GM19452 (cell line): Measurements from ENCODE around the gene CDON.

Source experiments
- ATAC-seq: cut with Tn5 transposase; IDR thresholded peaks from one replicate; pipeline ENCODE4 v1.9.1; 2021; ENCODE audit not compliant: unreplicated experiment

Gene CDON

DNA sequence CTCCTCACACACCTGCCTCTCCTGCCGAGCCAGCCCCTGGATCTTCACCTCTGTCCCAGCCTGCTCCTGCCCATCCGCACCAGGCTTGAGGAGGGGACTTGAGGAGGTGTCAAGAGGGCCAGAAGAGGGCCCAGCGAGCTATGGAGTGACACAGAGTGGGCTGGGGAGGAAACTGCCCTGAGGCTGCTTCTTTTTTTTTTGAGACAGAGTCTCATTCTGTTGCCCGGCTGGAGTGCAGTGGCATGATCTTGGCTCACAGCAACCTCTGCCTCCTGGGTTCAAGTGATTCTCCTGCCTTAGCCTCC is 21.9 kb upstream of the CDON start:
- ATAC-seq = no peak

DNA sequence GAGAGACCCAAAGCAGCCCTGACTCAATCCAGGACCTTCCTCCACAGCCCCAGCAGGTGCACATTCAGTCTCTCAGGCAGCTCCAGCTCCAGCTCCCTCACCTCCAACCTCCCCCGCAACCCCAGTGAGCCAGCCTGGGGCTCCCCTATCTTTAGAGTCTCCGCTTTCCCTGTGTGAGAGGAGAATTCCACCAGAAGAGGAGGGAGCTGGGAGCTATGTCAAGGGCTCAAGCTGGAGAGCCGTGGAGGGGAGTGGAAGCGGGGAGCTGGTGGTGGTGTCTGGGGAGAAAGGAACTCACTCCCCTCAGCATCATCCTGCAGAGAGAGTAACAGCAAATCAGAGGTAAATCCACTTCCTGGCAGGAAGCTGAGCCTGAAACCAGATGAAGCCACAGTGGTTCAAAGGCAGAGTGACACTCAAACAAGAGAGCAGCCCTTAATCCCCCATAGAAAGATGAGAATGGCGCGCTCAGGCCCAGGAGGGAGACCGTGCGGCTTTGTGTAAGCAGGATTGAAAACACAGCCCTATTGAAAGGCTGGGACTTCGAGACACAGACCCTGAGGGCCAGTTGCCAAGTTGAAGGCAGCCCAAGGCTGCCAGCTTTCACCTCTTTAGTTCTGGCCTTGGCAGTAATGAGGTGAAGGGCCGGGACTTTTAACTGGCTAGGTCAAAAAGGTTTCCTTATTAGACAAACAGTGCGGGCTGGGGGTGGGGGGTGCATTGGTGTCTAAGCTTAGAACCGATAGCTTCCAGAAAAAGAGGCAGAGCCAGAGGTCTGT is 21.4 kb upstream of the CDON start:
- ATAC-seq = peak; percentile 61

DNA sequence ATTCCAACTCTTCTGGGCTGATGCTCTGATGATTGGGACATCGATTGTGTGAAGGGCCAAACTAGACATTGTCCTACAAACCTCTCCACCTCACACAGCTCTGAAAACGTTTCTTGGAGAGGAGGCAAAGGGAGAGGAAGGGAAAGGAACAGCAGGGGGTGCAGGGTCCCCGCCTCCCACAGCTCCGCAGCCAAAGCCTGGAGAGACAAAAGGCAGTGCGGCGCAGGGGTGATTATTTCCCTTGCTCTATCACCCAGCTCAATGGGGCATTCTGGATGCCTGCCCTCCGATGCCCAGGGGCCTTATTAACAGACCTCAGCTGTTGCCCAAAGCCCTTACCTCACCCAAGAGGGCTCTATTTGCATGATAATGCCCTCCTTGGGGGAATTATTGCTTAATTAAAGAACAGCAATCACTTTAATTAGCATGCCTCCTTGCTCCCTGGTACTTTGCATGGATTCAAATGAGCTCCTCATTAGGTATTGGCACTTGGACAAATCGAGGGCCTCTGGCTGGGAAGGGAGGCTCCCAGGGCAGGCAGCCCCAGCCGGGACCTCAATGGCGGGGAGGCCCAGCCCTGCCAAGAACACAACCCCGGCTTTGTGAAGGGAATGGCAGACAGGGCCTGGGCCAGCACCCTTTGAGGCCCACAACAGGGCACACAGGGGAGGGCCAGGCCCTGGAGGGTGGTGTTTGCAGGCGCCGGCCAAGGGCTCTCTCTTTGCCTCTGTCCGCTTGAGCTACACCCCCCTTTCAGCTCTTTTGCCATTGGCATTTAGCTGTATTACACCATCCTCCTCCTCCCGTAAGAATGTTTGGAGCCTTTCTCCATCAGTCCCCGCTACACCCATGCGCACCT is 19.8 kb upstream of the CDON start:
- ATAC-seq = no peak

DNA sequence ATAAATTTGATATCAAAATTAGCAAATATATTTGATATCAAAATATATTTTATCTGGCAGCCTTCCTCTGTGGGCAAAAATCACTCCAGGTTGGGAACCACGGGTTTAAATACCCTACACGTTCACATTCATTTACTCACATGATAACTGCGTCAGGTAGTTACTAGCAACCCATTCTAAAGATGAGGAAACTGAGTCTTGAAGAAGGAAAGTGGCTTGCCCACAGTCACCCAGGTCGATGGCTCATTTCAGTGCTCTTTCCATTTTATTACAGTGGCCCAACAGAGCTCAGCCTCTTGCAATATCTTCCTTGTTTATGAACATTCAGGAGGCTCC is 19.2 kb upstream of the CDON start:
- ATAC-seq = no peak

DNA sequence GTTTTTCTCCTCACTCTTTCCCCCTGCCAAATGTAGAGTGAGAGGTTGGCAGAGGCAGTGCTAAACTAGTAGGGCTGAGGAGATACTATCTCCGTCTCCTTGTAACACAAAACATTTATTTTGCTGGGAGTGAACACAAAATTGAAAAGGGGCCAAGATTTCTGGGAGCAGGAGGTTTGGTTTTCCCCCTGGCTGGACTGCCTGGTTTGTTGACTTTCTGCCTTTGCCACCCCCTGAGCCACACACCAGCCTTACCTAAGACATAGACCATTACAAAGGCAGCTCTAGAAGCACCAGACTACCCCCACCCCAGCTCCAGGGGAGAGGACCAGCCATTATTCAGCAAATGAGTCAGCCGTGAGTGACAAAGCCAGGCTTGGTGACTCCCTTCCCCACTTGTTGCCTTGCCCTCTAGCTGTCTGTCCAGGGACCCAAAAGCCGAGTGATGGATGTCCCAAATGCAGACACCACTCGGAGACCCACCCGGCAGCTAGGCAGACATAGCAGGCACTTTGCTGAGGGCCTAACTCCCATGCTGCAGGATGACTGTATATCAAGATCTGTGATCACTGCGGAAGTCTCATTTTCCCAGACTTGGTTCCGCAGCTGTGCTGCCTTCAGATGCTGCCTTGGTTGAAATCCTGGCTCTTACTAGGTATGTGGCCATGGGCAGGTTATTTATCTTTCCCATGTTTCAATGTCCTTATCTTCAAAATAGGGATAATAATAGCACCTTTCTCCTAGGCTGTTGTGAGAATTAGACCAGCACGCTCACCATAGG is 17.7 kb upstream of the CDON start:
- ATAC-seq = no peak

DNA sequence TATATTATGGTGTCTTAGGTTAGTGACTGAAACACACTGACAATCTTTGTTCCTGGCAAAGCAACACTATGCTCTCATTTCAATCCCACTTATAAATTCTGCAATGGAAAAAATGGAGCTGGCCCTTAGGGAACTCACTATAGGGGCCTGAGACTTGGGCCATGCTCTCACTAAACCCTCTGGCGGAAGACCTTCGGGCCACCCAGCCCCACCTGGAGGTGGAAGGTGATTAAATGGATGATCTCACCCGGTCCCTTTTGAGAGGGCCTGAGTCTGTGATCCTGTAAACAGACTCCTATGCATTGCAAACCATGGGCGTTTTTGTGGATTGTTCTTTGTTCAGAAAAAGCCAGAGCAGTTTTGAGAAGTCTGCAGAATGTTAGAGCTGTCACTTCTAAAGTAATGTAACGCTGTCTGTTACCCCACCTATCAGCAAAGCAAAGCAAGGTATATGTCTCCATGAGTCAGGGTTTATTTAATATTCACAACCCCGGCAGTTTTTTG is 17.0 kb upstream of the CDON start:
- ATAC-seq = no peak

DNA sequence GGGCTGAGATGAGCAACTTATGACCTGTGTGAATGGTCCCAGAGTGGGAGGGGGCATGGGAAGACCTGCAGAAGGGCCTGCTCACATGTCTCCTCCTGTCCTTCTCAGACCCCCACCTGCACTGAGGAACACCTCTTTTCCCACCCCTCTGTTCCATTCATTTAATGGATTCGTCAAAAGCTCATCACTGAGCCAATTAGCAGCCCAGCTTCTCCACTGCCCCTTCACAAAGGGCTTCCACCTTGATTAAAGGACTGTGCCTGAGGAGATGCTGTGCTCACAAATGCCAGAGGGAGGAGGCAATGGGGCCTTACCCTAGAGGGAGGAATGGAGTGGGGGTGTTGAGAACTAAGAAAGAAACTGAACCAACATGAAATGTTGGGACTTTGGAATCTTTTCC is 14.0 kb upstream of the CDON start:
- no peak for ATAC-seq

DNA sequence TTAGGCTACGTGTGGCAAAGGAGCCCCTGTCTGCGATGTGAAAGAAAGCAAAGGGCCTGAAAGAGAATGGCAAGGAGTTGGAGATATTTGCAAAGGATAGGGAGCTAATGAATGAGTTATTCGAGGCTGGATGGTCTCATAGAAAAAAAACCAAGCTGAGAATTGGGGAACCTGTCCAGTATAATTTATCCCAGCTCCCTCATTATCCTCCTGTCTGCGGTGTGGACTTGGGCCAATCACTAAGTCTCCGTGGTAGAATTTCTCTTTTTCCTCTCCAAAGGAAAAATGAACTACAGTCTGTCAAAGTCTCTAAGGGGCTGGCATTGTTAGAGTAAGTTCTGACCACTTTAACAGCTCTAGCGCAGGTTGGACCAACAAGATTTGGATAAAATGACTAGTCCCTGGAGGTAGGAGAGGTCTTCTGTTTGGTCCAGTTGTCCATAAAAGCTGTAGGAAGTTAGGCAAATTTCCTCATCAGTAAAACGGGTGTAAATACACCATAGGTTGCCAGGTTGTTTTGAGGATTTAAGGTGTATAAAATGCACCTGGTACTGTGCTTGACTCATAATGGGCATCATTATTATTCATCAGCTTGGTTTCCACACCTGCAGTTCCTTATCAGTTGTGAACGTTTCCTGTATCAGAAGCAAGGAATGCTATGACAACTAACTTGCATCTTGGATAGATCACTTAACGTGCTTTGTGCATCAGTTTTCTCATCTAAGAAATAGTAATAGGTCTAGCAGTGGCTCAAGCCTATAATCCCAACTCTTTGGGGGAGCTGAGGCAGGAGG is 10.3 kb upstream of the CDON start:
- no peak for ATAC-seq

DNA sequence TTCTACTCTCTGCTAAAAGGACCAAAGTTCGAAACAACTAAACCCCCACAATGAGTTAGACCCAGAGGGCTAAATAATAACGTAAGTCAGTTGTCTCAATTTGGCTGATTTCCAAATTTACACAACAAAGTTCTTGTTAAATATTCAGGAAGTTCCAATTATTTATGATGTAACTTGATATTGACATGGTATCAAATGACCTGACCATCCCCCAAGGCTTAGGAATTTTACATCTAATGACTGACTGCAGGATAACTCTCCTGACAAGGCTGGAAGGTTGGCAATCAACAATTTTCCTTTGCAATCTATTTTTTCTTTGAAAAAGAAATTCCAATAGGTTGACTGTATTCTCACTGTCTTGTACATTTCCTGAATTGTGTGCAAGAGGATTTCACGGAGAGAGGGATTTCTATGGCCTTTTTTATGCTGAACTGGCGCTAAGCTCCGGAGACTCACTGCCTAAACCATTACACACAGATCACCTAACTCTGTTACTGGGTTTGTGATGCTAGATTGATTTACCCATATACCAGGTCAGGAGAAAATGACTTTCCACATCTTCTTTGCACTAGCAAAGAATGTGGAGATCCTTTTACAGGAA is 9.6 kb upstream of the CDON start:
- ATAC-seq = no peak

DNA sequence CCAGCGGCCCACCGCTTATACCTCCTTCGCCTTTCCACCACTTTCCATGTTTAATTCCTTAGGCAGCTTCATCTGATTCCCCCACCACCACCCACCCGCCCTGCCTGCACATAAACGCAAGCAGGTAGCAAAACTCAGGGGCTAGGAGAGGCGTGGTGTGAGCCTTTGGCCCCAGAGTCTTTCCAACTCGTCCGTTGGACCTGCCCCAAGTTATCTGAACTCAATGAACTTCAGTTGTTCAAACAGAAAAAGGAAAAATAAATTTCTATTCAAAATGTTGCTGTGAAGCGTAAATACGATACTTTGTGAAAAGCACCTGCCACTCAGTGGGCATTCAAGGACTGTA is 814 bp upstream of the CDON start:
- no peak for ATAC-seq

DNA sequence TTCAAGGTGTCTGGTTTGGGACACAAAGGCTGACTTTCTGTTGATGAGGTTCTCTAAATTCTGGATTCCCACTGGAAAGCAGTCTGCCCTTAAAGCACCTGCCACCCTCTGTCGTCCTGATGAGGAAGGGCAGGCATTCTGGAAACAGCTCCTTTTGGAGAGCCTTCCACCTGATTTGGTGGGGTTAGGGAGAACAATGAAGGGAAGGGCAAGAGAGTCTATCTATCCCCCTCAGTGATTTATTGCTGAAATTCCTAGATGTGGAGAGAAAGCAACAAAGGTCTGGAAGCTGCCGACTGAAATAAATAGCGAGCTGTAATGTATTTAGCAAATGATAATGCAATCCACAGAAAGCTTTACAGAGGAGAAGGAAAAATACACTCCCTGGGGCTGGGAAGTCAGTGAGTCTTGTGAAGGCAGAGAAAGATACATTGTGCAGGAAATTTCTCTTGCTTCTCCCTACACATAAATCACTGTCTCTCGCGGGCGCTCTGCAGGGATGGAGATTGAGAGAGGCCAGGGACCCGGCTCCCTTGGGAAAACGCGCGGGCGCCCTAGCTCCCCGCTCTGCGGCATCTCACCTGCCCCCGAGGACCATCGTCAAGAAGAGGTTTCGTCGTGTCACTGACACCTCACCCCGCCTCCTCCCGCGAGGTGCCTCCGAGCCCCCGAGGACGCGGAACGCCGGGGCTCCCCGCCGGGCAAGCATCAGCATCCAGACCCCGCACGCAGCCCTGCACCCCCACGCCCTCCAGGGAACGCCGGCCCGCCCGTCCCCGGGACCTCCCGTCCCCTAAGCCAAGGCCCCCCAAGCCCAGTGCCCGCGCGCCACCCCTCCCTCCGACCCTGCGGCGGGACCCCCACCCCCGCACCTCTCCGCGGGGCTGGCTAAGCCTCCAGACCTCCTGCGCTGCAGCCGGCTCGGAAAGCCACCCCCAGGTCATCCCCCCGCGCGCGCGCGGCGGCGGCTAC is 673 bp downstream of the CDON start:
- no peak for ATAC-seq

DNA sequence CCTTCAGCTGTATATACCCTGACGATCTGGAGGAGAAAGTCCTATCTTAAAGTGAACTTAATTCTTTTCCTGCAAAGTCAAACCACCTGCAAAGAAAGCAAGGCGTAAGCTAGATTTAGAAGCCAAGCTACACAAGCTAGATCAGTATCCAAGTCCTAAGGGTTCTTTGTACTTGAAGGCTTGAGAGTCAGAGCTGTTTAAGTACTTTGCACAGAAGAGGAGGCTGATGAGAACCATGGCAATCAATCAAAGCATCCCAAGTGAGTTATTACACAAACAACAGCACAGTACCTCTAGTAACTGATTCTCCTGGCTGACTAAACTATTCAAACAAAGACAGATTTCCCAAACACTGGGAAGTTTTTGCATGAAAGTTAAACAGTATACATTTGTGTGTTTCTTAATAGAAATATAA is 1.9 kb downstream of the CDON start:
- ATAC-seq = no peak

DNA sequence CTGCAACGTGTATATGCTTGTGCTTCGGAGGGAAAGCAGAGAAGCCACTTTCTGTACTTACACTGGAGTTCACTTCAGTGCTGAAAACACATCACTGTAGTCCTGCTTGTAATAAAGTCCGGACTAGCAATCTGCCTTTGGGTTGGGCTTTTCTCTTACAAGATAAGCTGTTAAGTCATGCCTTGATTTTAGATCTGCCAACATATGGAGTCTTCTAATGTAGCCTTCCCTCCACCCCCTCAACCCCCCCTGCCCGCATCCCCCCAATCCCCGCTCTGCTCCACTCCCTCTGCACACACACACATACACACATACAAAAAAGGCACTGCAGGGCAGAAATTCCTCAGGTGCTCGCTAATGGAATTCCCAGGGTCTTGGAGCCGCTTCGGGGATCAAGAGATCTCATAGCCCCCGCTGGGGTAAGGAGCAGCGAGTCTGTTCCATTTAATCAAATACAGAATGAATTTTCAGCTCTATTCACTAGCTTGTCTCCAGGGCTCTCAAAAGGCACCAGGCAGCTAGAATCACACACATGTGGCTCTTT is 3.4 kb downstream of the CDON start:
- no peak for ATAC-seq

DNA sequence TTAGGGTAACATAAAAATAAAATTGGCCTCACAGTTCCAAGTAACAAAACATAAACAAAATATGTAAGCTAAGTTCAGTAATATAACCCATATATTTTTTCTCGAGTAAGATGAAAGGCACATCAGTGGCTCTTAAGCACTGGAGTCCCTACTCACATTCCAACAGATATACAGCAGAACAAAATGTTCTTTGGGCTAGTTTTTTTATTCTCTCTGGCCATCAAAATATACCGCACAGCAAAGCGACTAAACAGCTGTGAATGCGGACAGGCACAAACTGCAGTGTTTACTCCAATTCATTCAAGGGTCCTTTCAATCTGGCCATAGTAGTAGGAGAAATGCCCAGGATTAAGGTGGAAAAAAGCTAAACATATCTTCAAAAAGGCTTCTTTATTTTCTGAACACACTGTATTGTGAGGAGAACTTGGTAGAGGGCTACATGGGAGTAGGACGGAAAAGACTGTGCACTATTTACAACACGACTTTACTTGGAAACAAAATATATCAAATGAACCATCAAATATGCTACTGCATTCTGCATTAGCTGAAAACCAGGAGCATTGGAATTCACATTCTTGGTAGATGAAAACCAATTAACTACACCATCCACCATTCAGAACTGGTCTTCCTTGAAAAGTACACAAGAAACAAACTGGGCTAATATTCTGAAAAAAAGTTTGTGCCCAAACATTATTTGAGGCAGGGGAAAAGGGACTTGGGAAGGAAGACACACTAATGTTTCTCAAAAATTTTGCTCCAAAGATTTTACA is 4.4 kb downstream of the CDON start:
- ATAC-seq = no peak

DNA sequence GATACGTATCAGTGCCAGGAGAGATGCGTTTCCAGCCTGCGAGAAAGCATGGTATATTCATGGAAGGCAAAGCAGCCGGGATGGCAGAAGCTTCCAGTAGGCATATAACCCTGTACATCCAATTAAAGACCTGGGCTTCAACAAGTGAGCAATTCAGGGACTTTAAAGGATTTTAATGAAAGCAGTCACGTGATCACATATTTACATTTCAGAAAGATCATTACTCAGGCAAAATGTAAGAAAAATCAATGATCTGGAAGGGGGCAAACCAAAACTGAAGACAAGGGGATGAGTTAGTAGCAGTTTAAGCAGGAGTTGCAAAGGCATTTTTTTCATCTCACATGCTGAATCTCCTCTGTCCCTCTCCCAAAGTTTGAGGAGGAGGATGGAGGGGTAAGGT is 7.8 kb downstream of the CDON start:
- no peak for ATAC-seq

DNA sequence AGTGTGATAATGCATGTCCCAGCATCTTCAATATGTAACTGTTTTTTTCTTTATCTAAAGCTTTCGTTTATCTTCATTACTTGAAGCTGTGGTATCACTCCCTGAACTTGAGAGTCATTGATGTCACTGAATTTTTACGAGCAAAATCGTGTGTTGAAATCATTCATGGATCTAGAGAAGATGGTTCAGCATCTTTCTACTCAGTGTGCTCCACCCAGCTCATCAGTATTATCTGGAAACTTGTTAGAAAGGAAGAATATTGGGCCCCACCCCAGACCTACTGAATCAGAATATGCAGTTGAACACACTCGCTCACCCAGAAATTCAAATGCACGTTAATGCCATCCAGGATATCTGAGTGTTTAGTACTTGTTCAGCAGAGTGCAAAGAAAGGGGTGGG is 8.3 kb downstream of the CDON start:
- no peak for ATAC-seq

DNA sequence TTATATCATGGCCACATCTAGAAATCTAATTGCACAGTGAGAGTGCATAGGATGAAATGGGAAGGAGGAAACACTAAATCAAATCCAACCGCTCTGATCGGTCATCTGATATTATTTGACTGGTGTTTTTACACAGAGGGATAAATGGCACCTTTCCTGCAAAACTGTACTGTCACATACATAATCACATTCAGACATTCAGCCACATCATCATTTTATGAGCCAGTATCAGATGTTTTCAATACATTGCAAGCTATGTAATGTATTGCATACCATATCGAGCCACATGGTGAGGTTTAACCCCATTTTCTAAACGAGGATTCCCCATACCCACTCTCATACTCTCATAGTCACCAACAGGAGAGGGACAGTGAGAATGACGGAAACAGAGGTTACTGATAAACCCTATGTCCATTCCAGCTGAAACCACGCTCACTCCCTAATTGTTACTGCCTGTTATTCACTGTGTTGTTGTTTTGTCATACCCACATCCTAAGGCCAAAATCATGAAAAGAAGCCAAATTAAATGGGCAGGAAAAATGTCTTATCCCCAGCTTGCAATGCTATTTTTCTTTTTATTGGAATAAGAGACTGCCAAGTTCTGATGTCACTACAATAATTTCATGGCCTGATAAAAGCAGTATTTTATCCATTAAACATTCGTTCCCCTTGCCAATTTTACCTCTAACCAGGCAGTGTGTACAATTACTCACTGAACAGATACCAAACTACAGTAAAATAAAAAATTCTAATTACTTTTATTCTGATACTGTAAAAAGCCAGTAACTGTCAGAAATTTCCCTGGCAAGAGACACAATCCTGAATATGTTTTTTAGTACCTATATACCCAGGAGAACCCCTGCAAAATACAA is 9.0 kb downstream of the CDON start:
- ATAC-seq = no peak

DNA sequence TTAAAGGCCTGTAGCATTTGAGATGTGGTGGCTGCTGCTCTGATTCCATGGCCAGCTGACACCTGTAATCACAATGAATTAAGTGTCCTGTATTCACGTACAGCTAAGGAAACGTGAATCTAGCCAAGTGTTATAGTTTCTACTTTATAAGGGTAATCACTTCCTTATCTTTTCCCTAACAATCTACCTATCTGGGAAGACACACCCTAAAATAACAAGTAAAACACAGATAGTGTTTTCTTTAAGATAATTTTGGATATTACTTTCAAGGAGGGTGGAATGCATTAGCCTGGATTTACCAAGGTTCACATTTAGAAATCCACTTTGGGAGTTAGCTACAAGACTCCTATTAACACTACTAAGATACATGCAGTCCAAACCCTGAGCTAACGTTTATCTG is 11.5 kb downstream of the CDON start:
- no peak for ATAC-seq
